H9 (cell line): ENCODE results near the gene DALRD3. TPM values are rescaled to one million over a fixed set of nuclear protein-coding genes. Genes with fewer than 3 reads are reported as not detected.

Experiments used
- DNase-seq: peaks from one replicate; pipeline ENCODE4 v3.0.0-alpha.2; 2017
- H2AFZ ChIP-seq: one replicate; pipeline ENCODE4 v1.6.1; 2013; ENCODE audit warnings: mild to moderate bottlenecking, low read length, control low read depth, moderate library complexity
- H2AK5ac ChIP-seq: 2 replicates; pipeline ENCODE4 v1.6.1; 2013; ENCODE audit warnings: low read length, control low read depth, mixed read lengths; ENCODE audit not compliant: insufficient read length
- H2BK120ac ChIP-seq: one replicate; pipeline ENCODE4 v1.6.1; 2013; ENCODE audit warnings: low read depth, mild to moderate bottlenecking, low read length, control low read depth, inconsistent platforms; ENCODE audit not compliant: poor library complexity, severe bottlenecking
- H2BK12ac ChIP-seq: 2 replicates; pipeline ENCODE4 v1.6.1; 2013; ENCODE audit warnings: low read length, control low read depth, mixed read lengths, low read depth; ENCODE audit not compliant: insufficient read length
- H2BK15ac ChIP-seq: 2 replicates; pipeline ENCODE4 v1.6.1; 2013; ENCODE audit warnings: low read depth, low read length, control low read depth
- H2BK20ac ChIP-seq: one replicate; pipeline ENCODE4 v1.6.1; 2013; ENCODE audit warnings: low read depth, mild to moderate bottlenecking, low read length, control low read depth, inconsistent platforms; ENCODE audit not compliant: poor library complexity, severe bottlenecking
- H2BK5ac ChIP-seq: 2 replicates; pipeline ENCODE4 v1.6.1; 2013; ENCODE audit warnings: low read length, control low read depth, mixed read lengths; ENCODE audit not compliant: insufficient read length
- H3K14ac ChIP-seq: 2 replicates; pipeline ENCODE4 v1.6.1; 2013; ENCODE audit warnings: low read length, control low read depth; ENCODE audit not compliant: insufficient read depth
- H3K18ac ChIP-seq: 2 replicates; pipeline ENCODE4 v1.6.1; 2013; ENCODE audit warnings: low read depth, mild to moderate bottlenecking, mixed read lengths, low read length, control low read depth; ENCODE audit not compliant: insufficient read length
- H3K23ac ChIP-seq: 2 replicates; pipeline ENCODE4 v1.6.1; 2013; ENCODE audit warnings: low read length, control low read depth, mixed read lengths, low read depth; ENCODE audit not compliant: insufficient read length
- H3K23me2 ChIP-seq: 2 replicates; pipeline ENCODE4 v1.6.1; 2013; ENCODE audit warnings: low read depth, mild to moderate bottlenecking, mixed read lengths, low read length, control low read depth; ENCODE audit not compliant: insufficient read length, poor library complexity, severe bottlenecking
- H3K27ac ChIP-seq: 2 replicates; pipeline ENCODE4 v1.5.1; 2013; ENCODE audit warnings: low read length, control low read depth, mixed read lengths, low read depth; ENCODE audit not compliant: insufficient read length
- H3K27me3 ChIP-seq: 2 replicates; pipeline ENCODE4 v1.6.1; 2013; ENCODE audit warnings: low read length, control low read depth, inconsistent platforms; ENCODE audit not compliant: insufficient read depth
- H3K4ac ChIP-seq: 2 replicates; pipeline ENCODE4 v1.6.1; 2013; ENCODE audit warnings: low read depth, mild to moderate bottlenecking, control low read depth, inconsistent platforms, low read length, moderate library complexity
- H3K4me1 ChIP-seq: 2 replicates; pipeline ENCODE4 v1.6.1; 2013; ENCODE audit warnings: low read length, control low read depth, inconsistent platforms; ENCODE audit not compliant: insufficient read depth
- H3K4me2 ChIP-seq: 2 replicates; pipeline ENCODE4 v1.6.1; 2013; ENCODE audit warnings: low read length, control low read depth, mixed read lengths; ENCODE audit not compliant: insufficient read length, insufficient read depth
- H3K56ac ChIP-seq: 2 replicates; pipeline ENCODE4 v1.6.1; 2013; ENCODE audit warnings: low read depth, mild to moderate bottlenecking, mixed read lengths, low read length, control low read depth; ENCODE audit not compliant: insufficient read length
- H3K79me1 ChIP-seq: 2 replicates; pipeline ENCODE4 v1.6.1; 2013; ENCODE audit warnings: low read depth, mild to moderate bottlenecking, moderate library complexity, low read length, control low read depth, inconsistent platforms; ENCODE audit not compliant: insufficient read depth, poor library complexity, severe bottlenecking
- H3K79me2 ChIP-seq: 2 replicates; pipeline ENCODE4 v1.6.1; 2013; ENCODE audit warnings: low read length, control low read depth, inconsistent platforms; ENCODE audit not compliant: insufficient read depth
- H3K9ac ChIP-seq: 2 replicates; pipeline ENCODE4 v1.6.1; 2013; ENCODE audit warnings: low read length, control low read depth, mixed read lengths; ENCODE audit not compliant: insufficient read length; ENCODE audit errors: extremely low read depth
- H3K9me3 ChIP-seq: one replicate; pipeline ENCODE4 v1.6.1; 2013; ENCODE audit warnings: low read depth, low read length, inconsistent platforms; ENCODE audit not compliant: control insufficient read depth
- H3T11ph ChIP-seq: one replicate; pipeline ENCODE4 v1.6.1; 2013; ENCODE audit warnings: mild to moderate bottlenecking, low read length, control low read depth, inconsistent platforms
- H4K20me1 ChIP-seq: one replicate; pipeline ENCODE4 v1.6.1; 2013; ENCODE audit not compliant: control insufficient read depth, insufficient read length, insufficient read depth
- H4K5ac ChIP-seq: 2 replicates; pipeline ENCODE4 v1.6.1; 2013; ENCODE audit warnings: low read depth, mild to moderate bottlenecking, mixed read lengths, low read length, control low read depth; ENCODE audit not compliant: insufficient read length
- H4K8ac ChIP-seq: replicated peaks from 2 replicates; pipeline ENCODE4 v1.6.1; 2013; ENCODE audit warnings: low read length, control low read depth, mixed read lengths, low read depth; ENCODE audit not compliant: insufficient read length
- H4K91ac ChIP-seq: 2 replicates; pipeline ENCODE4 v1.6.1; 2013; ENCODE audit warnings: low read depth, mild to moderate bottlenecking, moderate library complexity, mixed read lengths, low read length, control low read depth; ENCODE audit not compliant: insufficient read length
- H3K27ac Mint-ChIP-seq, 3 experiments: 2 replicates in 2 of 3; 3 replicates in 1 of 3; pipeline ENCODE4 v1.8.0; 2020 to 2021; ENCODE audit warnings: mixed read lengths in 3 of 3, mild to moderate bottlenecking in 1 of 3, moderate library complexity in 1 of 3
- H3K27me3 Mint-ChIP-seq: 2 replicates; pipeline ENCODE4 v1.8.0; 2021; ENCODE audit warnings: low read depth, mild to moderate bottlenecking, moderate library complexity, mixed read lengths
- H3K36me3 Mint-ChIP-seq, 3 experiments: 2 replicates in 2 of 3; 3 replicates in 1 of 3; pipeline ENCODE4 v1.8.0; 2020 to 2021; ENCODE audit warnings: low read depth in 3 of 3, mixed read lengths in 3 of 3; ENCODE audit not compliant: insufficient read depth in 1 of 3
- H3K4me1 Mint-ChIP-seq, 2 experiments: 2 replicates each; pipeline ENCODE4 v1.8.0; 2020; ENCODE audit warnings: mixed read lengths in 2 of 2
- H3K4me3 Mint-ChIP-seq, 2 experiments: 2 replicates in 1 of 2; 3 replicates in 1 of 2; pipeline ENCODE4 v1.8.0; 2020 to 2021; ENCODE audit warnings: mild to moderate bottlenecking in 2 of 2, mixed read lengths in 2 of 2, moderate library complexity in 1 of 2
- H3K9me3 Mint-ChIP-seq, 2 experiments: 2 replicates in 1 of 2; 3 replicates in 1 of 2; pipeline ENCODE4 v1.8.0; 2020; ENCODE audit warnings: mild to moderate bottlenecking in 2 of 2, mixed read lengths in 2 of 2, moderate library complexity in 1 of 2
- WGBS: extraction: QIAGEN DNeasy Blood & Tissue Kit; methylation state at CpG from one replicate; pipeline ENCODE4 v1.1.7; 2013; ENCODE audit warnings: missing lambda C conversion rate, low lambda C conversion rate, mixed read lengths; ENCODE audit not compliant: insufficient read length; ENCODE audit errors: extremely low coverage; 5-methylcytosine and 5-hydroxymethylcytosine counted together
- long read RNA-seq: library from polyadenylated mRNA; unstranded; transcript quantifications from one replicate; pipeline ENCODE4 v2.0.0, GENCODE V29; 2020
- total RNA-seq: library from RNA; stranded (reverse); gene quantifications from 2 replicates; pipeline ENCODE4 v1.2.1, GENCODE V29; 2021
- TF ChIP-seq, protein P1 (sequence below): fragments of 200-600 bp; sonication (generic); conservative IDR thresholded peaks from 3 replicates; pipeline ENCODE4 v1.8.0; 2021; ENCODE audit warnings: antibody characterized with exemption, mild to moderate bottlenecking

Gene DALRD3, protein sequence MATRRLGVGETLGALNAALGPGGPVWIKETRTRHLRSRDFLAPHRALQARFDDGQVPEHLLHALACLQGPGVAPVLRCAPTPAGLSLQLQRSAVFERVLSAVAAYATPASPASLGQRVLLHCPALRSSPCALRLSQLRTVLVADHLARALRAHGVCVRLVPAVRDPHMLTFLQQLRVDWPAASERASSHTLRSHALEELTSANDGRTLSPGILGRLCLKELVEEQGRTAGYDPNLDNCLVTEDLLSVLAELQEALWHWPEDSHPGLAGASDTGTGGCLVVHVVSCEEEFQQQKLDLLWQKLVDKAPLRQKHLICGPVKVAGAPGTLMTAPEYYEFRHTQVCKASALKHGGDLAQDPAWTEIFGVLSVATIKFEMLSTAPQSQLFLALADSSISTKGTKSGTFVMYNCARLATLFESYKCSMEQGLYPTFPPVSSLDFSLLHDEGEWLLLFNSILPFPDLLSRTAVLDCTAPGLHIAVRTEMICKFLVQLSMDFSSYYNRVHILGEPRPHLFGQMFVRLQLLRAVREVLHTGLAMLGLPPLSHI
- 27.1 and 32.3 TPM in 2 replicates for total RNA-seq
- long read RNA-seq, transcript DALRD3-202 (12 exons, 1,739 nt): major isoform, 114 of 323 reads
- long read RNA-seq, transcript DALRD3-206 (12 exons, 1,706 nt): minor isoform, 26 of 323 reads
- long read RNA-seq, partial matches to known transcripts: 86 of 323 reads
- long read RNA-seq, other reads (novel, unspliced or antisense): 91 of 323 reads

DNA sequence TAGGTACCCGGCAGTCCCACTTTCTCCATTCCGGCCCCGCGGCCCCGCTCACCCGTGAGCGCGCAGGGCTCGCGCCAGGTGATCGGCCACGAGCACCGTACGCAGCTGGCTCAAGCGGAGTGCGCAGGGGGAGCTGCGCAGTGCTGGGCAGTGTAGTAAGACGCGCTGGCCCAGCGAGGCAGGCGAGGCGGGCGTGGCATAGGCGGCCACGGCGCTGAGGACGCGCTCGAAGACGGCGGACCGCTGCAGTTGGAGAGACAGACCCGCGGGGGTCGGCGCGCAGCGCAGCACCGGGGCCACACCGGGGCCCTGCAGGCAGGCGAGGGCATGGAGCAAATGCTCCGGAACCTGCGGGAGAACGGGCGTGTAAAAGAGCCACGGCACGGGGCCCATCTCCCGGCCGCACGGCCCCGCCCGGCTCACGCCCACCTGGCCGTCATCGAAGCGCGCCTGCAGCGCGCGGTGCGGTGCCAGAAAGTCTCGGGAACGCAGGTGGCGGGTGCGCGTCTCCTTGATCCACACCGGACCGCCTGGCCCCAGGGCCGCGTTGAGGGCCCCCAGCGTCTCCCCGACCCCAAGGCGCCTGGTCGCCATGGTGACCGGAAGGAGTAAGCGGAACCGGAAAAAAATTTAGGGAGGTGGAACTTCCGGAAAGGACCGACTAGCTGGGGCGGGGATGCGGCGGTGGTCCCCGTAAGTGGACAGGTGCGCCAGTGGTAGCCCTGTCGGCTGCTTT lies at the start of gene DALRD3:
DALRD3 (minus strand) TSS at position 610 of the 736 bp plus-strand sequence; CDS start at position 594, 16 bp downstream.
- no peak within 1 kb of the TSS for H3K27ac ChIP-seq
- H3K36me3 Mint-ChIP-seq: peaks cover 17 to 43% (median 37%) of the 10 kb centered on the region in 3 experiments
- H3K4me1 ChIP-seq: no peaks in the 10 kb centered on the region
- peaks cover 2% of the 10 kb centered on the region for H4K20me1 ChIP-seq
- no peaks in the 10 kb centered on the region for H3K9me3 Mint-ChIP-seq
- WGBS: no CpG with 5 or more reads among the region's 85 CpGs
- no peaks in the 10 kb centered on the region for H3K9me3 ChIP-seq
- no peak within 1 kb of the TSS for H3K18ac ChIP-seq
- peak within 1 kb of the TSS; percentile 17 for H3K9ac ChIP-seq
- peak within 1 kb of the TSS; percentile 38 to 87 (median 49); a peak in 6 of 7 replicates for H3K27ac Mint-ChIP-seq
- H2AK5ac ChIP-seq: no peak within 1 kb of the TSS
- no peak within 1 kb of the TSS for H2BK12ac ChIP-seq
- H3T11ph ChIP-seq: no peak within 1 kb of the TSS
- H3K79me2 ChIP-seq: no peaks in the 10 kb centered on the region
- peak within 1 kb of the TSS; percentile 91 to 95 for H3K4me3 Mint-ChIP-seq
- H4K5ac ChIP-seq: no peak within 1 kb of the TSS
- no peaks in the 10 kb centered on the region for H3K27me3 Mint-ChIP-seq
- no peak within 1 kb of the TSS for H2AFZ ChIP-seq
- peaks cover 25% of the 10 kb centered on the region in 2 experiments for H3K4me1 Mint-ChIP-seq
- no peak within 1 kb of the TSS for H2BK15ac ChIP-seq
- no peak within 1 kb of the TSS for H3K4ac ChIP-seq
- no peak within 1 kb of the TSS for H3K23ac ChIP-seq
- H3K27me3 ChIP-seq: no peaks in the 10 kb centered on the region
- H2BK20ac ChIP-seq: no peak within 1 kb of the TSS
- no peak within 1 kb of the TSS for H4K91ac ChIP-seq
- no peak within 1 kb of the TSS for H3K14ac ChIP-seq
- peaks cover 22% of the 10 kb centered on the region for H3K23me2 ChIP-seq
- DNase-seq: peak; percentile 86
- no peaks in the 10 kb centered on the region for H3K79me1 ChIP-seq
- H4K8ac ChIP-seq: no peak within 1 kb of the TSS
- no peak within 1 kb of the TSS for H2BK120ac ChIP-seq
- peak within 1 kb of the TSS; percentile 37 for H3K4me2 ChIP-seq
- no peak within 1 kb of the TSS for H2BK5ac ChIP-seq
- TF ChIP-seq, protein P1, sequence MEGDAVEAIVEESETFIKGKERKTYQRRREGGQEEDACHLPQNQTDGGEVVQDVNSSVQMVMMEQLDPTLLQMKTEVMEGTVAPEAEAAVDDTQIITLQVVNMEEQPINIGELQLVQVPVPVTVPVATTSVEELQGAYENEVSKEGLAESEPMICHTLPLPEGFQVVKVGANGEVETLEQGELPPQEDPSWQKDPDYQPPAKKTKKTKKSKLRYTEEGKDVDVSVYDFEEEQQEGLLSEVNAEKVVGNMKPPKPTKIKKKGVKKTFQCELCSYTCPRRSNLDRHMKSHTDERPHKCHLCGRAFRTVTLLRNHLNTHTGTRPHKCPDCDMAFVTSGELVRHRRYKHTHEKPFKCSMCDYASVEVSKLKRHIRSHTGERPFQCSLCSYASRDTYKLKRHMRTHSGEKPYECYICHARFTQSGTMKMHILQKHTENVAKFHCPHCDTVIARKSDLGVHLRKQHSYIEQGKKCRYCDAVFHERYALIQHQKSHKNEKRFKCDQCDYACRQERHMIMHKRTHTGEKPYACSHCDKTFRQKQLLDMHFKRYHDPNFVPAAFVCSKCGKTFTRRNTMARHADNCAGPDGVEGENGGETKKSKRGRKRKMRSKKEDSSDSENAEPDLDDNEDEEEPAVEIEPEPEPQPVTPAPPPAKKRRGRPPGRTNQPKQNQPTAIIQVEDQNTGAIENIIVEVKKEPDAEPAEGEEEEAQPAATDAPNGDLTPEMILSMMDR: peak; percentile 13; the same call in 1 of the 3 replicates
- H3K56ac ChIP-seq: no peak within 1 kb of the TSS
